ENCODE data around the gene NPTX1.

NPTX1 gene

DNA sequence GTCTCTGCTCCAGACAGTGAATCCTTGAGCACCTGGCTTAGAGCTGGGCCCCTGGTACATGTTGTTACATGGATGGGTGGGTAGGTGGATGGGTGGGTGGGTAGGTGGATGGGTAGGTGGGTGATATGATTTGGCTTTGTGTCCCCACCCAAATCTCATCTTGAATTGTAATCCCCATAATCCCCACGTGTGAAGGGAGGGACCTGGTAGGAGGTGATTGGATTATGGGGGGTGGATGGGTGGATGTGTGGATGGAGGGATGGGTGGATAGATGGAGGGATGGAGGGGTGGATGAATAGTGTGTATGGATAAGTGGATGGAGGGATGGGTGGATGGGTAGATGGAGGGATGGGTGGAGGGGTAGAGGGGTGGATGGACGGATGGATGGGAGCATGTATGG is 26.6 kb upstream of the NPTX1 start:
- no peak for DNase-seq

DNA sequence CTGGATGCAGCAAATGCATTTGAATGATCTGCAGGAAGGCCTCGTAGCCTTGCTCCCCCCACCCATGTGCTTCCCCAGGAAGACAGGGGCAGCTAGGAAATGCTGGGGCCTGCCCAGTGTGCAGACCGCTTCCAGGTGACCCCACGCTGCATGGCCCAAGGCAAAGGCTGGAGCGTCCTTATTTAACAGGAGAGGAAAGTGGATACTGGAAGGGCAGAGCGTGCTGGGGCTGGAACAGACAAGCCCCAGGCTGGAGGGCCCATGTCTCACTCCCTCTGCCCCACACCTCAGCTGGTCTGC is 26.1 kb upstream of the NPTX1 start:
- no peak for DNase-seq

DNA sequence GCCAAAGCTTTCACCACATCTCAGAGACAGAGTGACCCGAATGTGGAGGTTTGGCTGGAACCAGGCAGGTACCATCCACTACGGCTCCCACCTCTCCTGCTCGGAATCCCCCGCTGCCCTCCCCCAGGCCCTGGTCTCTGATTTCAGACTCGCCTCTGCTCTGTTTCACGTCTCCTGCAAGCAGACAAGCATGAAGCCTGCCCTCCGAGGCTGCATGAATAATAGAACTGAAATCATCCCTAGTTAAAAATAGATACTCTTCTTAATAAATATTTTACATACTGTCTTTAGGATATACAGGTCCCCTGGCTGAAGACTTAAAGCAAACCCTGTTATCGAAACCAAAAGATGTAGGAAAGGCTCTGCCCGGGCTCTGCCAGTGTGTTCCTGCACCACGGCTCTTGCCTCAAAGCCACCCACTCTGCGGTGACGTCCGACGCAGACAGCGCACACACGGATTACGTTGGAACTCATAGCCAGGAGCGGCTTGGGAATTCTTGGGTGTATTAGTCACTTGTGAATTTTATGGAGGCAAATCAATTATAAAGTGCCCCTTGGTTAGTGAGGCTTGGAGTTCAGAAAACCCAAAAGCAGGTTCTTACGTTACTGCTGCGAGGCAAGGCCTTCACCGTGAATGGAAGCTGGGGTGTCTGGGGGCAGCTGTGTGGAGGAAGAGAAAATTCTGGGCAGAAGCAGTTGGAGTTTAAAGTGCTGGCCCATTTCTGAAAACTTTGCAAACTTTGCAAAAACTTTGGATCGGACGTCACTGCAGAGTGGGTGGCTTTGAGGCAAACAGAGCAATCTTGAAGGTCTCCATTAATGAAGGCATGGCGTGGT is 25.6 kb upstream of the NPTX1 start:
- no peak for DNase-seq

DNA sequence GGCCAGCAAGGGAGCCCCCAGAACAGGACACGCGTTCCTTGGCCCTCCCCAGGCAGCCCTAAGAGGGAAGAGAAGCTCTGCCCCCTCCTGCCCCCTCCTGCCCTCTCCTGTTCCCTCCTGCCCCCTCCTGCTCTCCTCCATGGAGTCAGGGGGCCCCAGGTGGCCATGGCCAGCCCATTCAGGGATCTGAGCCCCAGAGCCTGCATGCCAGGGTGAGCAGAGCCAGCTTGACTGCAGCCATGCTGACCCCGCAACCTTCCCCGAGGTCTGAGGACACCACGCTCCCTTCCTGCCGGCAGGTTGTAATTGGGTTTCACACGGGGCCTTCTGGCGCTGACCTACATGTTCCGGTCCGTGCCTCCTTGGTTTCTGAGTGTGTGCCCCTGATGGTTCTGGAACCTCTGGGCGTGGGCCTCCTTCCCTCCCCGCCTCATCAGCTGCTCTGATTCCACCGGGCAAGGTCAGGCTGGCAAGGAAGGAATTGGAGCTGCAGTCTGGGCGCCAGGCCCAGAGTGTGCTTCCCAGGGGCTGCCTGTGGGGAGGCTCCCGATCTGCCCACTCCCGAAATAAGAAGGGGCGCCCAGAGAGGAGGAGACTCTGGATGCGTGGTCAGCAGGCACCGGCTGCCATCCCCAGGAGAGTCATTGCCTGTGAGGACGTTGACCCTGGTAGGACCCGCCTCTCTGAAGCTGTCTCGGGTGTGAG is 23.7 kb upstream of the NPTX1 start:
- no peak for DNase-seq

DNA sequence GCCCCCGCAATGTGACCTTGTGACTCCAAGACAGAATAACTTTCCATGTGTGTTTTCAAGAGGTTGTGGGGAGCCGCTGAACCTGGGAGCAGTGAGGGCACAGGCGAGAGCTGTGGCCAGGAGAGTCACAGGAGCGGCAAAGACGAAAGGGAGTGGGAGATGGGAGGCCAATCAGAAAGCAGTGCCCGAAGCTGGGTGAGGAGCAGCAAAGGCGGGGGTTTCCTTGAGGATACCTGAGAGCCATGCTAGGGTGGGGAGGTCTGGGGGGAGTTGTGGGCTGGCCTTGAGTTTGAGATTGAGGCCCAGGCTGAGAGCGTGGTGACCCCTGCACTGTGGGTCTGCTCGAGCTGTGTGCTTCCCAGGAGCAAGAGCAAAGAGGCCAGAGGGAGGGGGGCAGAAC is 23.2 kb upstream of the NPTX1 start:
- no peak for DNase-seq

DNA sequence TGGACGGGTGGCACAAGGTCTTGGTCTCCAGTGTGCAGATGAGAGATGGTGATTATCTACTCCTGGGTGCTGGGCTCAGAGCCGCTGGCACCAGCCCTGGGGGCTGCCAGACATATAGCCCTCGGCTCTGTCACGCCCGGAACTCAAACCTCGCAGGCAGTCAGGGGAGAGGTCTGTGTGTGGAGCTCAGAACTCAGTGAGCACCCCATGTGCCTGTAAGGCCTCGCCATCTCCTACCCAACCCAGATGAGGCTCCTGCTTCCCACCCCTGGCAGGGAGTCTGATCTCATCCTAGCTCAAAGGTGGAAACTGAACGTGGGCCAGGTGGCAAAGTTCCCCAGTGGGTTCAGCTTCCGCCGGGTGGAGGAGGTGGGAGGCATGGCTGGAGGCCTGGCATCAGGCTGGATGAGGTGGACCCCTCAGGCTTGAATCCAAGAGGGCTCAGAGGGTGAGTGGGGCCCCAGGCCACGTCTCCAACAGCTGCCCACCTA is 22.6 kb upstream of the NPTX1 start:
- no peak for DNase-seq

DNA sequence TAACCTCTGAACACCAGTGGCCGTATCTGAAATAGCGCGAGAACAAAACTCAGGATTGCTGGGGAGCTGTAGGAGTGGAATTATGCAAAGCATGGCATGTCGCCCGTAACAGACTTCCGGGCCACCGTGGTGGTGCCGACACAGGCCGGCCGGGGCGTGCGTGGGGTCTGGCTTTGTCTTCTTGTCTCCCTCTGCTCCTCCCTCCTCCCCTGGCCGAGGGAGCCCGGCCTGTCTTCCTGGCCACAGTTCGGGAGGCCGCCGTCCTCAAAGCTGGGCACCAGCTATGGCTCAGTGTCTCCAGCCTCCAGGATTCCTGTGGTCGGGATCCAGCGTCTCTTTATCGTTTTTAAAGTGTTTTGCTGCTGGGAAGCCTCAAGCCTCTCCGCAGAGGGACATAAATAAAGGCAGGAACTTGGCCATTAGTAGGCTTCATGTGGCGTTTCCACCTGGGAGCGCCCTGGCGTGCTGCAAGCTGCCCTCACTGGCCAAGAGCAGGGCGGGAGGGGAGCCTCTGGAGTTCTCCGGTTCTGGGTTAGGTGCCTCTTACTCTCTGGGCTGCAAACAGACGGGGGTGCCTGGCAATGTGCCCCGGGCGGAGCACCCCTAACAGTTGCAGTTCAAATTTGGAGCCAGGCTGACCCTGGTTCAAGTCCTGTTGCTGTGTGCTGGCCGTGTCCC is 22.0 kb upstream of the NPTX1 start:
- no peak for DNase-seq

DNA sequence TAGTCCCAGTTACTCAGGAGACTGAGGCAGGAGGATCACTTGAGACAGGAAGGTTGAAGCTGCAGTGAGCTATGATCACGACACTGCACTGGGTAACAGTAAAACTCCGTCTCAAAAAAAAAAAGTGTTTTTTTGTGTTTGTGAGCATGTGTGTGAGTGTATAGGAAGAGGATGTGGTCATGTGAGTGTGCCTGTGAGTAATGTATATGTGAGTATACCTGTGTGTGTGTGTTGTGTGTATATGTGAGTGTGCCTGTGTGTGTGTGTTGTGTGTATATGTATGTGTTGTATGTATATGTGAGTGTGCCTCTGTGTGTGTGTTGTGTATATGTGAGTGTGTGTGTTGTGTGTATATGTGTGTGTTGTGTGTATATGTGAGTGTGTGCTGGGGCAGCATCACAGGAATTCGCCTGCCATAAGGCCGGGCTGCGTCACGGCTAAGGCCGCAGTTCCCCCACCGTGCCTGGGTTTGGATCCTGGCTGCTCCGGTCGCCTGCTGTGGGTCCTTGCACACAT is 21.4 kb upstream of the NPTX1 start:
- no peak for DNase-seq

DNA sequence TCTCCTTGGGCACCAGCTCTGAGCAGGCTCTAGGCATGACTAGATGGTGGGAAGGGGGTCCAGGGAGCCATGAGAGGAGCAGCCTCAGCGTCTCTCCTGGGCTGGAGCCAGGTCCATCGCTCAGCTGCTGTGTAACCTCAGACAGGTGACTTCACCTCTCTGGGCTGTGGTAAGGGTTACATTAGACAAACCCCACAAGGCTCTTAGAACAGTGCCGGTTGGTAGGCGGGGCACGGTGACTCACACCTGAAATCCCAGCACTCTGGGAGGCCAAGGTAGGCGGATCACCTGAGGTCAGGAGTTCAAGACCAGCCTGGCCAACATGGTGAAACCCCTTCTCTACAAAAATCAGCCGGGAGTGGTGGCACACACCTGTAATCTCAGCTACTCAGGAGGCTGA is 18.1 kb upstream of the NPTX1 start:
- DNase-seq: no peak

DNA sequence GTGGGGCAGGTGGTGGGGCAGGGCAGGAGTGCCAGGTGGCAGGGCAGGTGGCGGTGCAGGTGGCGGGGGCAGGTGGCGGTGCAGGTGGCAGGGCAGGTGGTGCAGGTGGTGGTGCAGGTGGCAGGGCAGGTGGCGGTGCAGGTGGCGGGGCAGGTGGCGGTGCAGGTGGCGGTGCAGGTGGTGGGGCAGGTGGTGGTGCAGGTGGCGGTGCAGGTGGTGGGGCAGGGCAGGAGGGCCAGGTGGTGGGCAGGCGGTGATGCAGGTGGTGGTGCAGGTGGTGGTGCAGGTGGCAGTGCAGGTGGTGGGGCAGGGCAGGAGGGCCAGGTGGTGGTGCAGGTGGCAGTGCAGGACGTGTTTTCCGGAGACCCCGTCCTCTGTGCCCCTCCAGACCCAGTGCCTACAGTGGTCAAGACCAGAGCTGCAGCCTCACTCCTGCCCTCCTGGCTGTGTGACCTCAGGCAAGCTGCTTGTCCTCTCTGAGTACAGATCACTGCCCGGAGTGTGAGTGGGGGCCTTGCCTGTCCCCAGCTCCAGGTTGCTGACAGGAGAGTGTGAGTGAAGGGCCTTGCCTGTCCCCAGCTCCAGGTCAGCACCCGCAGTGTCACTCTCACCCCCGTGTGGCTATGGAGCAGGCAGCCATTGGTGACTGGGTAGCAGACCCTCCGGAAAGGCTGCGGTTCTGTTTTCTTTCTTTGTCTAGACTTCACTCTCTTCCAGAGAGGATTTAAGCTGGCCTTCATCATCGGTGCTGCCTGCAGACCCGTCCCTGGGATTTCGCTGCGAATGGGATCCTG is 16.1 kb upstream of the NPTX1 start:
- DNase-seq: no peak

DNA sequence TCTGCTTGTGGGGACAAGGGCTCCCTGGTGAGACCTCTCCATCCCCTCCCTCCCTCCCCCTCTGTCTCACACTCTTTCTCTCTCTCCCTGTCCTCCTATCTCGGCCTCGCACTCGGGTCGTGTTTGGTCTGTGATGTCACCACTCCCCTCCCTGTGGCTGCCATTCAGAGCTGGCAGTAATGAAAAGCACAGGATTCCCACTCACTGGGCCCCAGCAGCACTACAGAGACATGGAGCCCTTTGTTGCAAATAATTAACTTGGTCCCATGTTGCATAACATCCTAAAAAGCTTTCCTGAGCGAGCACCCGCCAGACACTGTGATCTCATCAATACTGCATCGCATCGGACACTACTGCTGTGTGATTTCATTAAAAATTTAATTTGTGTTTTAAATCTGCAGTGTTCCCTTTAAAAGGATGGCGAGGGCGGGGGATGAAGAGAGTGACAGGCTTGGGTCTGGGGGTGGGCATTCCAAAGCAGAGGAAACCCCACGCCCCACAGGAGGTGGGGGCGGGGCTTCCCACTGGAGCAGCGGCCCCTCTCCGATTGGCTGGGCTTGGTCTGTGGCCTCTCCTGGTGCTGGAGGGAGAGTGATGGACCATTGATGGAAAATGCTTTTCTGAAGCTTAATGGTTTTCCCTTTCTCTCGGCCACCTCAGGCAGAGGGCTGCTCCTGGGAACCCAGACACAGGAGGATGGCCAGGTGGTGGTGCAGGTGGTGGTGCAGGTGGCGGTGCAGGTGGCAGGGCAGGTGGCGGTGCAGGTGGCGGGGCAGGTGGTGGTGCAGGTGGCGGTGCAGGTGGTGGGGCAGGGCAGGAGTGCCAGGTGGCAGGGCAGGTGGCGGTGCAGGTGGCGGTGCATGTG is 15.3 kb upstream of the NPTX1 start:
- no peak for DNase-seq

DNA sequence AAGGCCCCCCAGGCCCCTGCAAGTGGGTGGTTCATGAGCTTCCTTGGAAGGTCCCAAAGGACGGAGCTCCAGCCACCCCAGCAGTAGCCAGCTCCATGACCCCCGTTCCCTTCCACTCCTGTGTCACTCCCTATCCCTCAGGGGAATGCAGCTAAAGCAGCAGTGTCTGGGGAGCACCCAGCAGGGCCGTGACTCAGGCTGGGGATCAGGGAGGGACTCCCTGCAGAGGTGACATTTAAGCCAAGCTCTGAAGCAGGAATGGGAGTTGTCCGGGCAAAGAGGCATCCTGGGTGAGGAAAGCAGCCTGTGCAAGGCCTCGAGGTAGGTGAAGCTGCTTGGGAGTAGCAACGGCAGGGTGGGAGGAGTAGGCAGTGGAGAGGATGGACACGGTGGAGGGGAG is 11.1 kb upstream of the NPTX1 start:
- DNase-seq: no peak

DNA sequence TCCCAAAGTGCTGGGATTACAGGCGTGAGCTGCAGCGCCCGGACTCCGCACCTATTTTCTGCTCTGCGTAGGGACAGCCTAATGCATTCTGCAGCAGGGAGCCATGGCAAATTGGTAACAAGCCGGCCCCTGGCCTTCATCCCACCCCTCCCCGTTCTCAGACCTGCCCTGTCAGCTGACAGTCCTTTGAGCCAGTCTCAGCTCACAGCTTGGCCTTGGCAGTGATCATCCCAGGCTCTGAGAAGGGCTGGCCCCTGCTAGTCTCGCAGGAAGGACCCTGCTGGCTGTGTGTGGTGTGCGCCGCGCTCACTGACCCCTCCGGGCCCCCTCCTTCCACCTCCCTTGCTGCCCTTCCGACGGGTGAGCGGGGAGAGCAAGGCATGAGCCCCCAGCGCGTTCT is 10.3 kb upstream of the NPTX1 start:
- no peak for DNase-seq

DNA sequence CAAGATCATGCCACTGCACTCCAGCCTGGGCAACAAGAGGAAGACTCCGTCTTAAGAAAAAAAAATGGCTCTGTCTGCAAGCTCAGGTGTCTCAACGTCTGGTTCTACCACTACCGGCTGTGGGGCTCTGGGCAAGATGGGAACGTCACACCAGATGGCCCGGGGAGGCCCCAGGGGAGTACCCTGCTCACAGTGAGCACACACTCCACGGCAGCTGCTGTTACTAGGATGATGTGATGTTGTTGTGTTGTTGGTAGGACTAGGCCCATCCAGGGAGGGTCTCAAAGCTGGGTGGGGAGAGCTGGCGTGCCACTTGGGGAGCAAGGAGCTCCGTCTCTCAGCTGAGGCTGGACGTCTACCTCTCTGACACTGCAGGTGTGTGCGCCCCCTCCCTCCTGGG is 9.4 kb upstream of the NPTX1 start:
- DNase-seq: no peak

DNA sequence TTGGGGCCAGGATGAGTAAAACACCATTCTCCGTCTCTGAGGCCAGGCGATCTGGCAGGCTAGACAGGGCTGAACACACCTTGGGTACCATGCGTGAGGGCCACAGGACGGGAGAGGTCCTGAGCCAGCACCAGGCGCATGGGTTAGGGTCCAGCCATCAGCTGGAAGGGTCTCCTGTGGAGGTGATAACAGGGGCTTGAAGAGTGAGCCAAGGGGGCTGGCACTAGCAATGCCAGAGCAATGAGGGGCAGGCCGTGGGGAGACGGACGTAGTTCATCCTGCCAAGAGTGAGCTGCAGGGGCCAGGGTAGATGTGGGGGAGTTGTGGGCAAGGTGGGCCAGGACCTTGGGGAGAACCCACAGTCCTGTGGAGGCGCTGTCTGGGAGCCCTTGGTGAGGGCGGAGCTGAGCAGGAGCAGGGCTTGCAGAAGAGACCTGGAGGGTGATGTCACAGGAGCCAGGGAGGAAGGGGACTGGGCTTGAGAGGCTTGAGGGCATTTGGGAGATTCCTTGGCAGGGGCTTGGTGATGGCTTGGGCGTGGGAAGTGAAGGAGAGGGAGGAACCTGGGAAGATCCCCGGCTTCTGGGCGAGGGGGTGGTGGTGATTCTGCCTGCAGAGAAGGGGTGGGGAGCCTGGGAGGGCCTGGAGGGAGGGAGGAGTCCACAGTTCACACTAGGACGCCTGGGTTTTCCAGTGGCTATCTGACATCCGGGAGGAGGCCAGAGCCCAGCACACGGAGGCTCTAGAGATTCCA is 6.3 kb upstream of the NPTX1 start:
- no peak for DNase-seq

DNA sequence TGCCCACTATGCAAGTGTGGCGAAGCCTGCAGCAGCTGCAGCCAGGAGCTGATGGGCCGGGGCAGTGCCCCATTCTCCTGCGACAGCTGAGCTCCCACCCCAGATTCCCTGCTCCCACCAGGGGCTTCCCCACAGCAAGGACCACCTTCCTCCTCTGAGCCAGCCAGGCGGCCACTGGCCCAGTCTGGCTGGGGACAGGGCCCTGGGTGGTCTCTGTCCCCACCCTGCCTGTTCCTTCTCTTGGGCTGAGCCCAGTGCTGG is 5.6 kb upstream of the NPTX1 start:
- DNase-seq: no peak

DNA sequence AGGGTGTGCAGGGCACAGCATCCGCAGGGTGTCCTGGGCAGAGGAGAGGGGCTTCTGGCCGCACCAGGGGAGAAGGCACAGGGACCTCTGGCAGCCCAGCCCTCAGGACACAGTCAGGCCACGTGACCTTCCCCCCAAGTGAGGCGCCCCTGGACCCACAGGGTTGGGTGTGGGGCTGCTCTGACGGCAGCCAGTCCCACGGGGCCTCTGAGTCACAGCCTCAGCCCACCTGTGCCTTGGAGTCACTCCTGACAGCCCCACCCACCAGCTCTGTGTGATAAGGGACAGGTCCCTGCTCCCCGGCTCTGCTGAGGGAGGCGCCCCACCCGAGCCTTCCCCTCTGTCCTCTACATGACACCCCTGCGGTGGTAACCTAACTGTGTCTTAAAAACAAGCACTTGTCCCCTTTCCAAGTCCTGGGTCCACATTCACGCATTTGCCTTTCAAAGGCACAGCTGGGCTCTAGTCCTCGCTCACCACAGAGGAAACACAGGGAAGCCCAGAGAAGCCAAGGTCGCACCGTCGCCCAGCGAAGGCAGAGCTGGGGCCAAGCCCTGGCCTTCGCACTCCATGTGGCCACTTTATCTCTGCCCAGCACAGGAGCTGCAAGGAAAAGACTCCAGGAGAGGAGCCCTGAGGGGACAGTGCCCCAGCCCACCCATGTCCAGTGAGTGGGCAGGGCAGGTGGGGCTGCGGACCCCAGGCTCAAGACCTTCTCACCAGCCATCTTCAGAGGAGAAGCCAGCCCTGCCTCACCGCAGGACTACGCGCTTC is 5.1 kb upstream of the NPTX1 start:
- no peak for DNase-seq

DNA sequence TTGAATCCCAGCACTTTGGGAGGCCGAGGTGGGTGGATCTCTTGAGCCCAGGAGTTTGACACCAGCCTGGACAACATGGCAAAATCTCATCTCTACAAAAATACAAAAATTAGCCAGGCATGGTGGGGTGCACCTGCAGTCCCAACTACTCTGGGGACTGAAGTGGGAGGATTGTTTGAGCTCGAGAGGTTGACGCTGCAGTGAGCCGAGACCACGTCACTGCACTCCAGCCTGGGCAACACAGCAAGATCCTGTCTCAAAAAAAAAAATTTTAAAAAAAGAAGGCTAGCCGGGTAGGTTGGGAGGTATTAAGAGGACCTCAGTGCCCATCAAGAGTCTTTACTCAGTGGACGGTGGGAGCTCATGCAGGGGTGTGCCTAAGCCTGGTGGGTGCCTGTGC is 3.8 kb upstream of the NPTX1 start:
- DNase-seq: no peak

DNA sequence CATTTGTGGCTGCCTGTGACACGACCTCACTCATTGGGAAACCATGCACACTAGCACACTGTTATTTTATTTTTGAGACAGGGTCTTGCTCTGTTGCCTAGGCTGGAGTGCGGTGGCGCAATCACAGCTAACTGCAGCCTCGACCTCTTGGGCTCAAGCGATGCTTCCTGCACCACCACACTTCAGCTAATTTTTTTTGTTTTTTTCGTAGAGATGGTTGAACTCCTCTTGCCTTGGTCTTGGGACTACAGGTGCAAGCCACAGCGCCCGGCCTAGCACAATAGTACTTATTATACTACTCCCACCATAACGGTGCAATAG is 2.8 kb upstream of the NPTX1 start:
- DNase-seq: no peak

DNA sequence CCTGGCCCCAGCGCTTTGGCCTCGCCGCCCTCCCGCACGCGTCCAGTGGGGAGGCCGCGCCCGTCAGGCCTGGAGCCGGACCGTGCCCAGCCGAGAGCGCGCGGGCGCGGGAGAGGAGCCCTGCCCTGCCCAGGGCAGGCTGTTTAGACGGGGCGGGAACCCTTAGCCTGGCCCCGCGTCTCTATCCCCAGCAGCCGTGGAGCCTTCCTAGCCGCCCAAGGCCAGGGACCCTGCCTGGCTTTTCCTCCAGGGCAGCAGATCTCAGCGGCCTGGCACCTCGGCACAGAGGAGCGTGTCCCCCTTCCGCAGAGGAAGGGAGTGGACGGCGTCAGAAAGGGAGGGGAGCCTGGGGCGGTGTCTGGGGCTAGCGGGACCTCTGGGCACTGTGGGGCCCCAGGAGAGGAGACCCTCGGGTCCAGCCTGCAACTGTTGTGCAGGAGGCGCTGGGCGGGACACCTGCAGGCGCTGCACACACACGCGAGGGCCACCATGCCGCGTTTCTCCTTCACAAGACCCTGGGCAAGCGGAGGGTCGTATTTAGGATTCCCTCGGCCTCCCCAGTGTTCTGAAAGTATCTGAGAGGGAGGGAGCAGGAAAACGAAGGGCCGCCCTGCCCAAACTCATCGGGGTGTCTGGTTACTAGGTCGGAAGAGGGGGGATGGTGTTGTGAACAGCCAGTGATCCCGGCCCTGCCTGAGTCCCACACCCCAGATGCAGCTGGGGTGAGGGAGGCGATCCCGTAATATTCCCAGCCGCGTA is 2.3 kb upstream of the NPTX1 start:
- no peak for DNase-seq

Measured in NCI-H2081 treated with DMSO at 0.1 percent for 48 hours (cell line).